Choroid plexus epithelial cell (primary cell): ENCODE results near the gene HMGN3.

Experiments
- DNase-seq: peaks from one replicate; pipeline ENCODE4 v3.0.0-alpha.2; 2010; ENCODE audit warnings: low read depth
- H3K4me3 ChIP-seq: 2 replicates; pipeline ENCODE4 v1.5.1; 2011; ENCODE audit warnings: low read depth, mild to moderate bottlenecking, control low read depth, low read length, moderate library complexity
- TF ChIP-seq, protein P1 (sequence below): conservative IDR thresholded peaks from 2 replicates; pipeline ENCODE4 v1.5.1; 2011; ENCODE audit warnings: low read depth, mild to moderate bottlenecking, control low read depth, inconsistent platforms, low read length, moderate library complexity

Gene HMGN3

DNA sequence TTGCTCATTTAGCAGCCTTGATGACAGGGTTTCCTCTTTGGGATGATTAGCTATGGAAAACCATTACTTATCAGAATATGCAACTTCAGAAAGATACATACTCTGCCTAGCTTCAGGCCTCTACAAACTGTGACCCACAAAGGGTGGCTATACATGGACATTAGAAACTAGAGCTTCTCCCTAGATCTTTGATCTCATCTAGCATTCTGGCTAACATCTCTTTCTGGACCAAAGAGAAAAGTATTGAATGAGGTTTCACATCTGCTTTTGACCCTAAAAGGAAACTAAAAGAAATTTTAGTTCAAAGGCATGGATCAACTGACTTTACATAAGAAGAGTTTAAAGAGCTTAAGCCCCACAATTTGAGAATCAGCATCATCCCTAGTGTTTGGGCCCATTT, 12.4 kb upstream of the HMGN3 start:
- TF ChIP-seq, protein P1, sequence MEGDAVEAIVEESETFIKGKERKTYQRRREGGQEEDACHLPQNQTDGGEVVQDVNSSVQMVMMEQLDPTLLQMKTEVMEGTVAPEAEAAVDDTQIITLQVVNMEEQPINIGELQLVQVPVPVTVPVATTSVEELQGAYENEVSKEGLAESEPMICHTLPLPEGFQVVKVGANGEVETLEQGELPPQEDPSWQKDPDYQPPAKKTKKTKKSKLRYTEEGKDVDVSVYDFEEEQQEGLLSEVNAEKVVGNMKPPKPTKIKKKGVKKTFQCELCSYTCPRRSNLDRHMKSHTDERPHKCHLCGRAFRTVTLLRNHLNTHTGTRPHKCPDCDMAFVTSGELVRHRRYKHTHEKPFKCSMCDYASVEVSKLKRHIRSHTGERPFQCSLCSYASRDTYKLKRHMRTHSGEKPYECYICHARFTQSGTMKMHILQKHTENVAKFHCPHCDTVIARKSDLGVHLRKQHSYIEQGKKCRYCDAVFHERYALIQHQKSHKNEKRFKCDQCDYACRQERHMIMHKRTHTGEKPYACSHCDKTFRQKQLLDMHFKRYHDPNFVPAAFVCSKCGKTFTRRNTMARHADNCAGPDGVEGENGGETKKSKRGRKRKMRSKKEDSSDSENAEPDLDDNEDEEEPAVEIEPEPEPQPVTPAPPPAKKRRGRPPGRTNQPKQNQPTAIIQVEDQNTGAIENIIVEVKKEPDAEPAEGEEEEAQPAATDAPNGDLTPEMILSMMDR: no peak
- no peak for DNase-seq
- no peak overlapping the region for H3K4me3 ChIP-seq

DNA sequence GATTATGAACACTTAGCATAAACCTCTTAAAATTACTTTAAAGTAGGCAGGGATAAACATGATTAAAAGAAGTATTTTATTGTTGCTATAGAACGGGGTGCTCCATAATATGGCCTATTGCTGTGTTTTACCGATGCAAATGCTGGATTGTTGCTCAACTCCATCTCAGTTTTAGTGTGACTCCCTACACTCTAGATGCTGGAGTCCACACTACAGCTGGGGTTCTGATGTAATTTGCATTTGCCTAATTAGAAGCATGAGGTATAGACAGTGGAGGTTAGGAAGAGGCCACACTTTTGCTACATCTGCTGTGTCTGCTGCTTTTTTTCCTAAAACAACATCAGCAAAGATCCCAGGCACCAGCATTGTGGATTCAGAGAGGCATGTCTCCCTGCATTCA, 6.7 kb upstream of the HMGN3 start:
- H3K4me3 ChIP-seq: no peak overlapping the region
- no peak for DNase-seq
- TF ChIP-seq, protein P1: no peak

DNA sequence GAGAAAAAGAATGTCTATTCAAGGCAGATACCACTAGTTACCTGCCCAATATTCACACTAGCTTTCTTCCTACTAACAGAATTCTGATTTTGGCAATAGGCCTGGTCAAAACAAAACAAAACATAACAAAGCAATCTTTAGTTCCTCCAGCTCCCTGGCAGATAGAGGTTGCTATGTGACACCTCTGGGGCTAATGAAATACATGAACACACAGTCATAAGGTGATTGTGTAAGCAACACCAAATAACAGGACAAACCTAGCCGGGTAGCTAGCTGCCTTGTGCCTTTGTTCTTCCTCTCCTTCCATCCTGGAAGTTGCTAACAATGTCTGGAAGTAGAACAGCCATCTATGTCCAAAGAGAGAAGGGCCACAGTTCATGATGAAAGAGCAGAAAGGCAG, 6.0 kb upstream of the HMGN3 start:
- no peak overlapping the region for H3K4me3 ChIP-seq
- TF ChIP-seq, protein P1: no peak
- DNase-seq: peak; percentile 56

DNA sequence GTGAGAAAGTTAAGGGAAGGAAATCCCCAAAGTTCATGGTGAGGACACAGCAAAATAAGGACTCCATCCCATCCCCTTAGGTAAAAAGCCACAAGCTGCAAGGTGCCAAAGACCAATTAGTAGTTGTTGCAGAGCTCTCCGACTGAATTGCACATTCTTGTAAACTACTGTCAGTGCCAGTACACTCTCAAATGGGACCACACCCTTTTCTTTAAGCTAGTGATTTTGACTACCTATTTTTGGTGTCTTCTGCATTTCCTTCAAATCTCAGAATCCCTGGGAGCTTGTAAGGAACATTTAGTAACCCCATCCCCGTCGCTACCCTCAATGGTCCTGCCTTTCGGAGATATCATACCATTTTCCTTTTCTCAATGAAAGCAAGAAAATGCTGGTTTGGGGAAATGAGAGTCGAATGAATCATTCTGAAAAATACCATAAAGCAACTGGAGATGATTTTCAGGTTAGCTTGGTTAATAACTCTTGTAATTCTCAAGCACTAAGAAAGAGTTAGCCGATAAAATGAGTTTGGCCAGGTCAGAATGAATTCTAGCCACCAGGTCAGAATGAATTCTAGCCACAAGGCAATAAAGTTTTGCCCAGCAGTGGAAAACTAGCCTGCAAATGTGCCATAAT, 5.2 kb upstream of the HMGN3 start:
- no peak overlapping the region for H3K4me3 ChIP-seq
- TF ChIP-seq, protein P1: no peak
- DNase-seq: no peak

DNA sequence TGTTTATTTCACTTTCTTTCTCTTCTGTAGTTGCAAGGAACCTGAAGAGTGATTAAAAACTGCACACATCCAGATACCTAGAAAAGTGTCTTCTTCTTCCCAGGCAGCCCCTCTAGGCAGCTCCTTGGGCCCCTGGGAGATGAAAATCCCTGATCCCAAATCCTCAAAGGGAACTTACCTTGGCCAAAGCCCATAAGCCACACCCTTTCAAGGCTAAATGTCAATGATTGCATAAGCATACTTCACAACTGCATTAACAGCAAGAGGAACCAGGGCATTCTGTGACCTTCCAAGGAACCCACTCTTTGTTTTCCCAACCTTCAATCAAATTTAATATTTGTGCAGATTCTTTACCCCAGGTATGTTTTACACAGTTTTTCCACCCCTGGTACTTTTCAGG, 4.4 kb upstream of the HMGN3 start:
- no peak for DNase-seq
- no peak overlapping the region for H3K4me3 ChIP-seq
- TF ChIP-seq, protein P1: no peak

DNA sequence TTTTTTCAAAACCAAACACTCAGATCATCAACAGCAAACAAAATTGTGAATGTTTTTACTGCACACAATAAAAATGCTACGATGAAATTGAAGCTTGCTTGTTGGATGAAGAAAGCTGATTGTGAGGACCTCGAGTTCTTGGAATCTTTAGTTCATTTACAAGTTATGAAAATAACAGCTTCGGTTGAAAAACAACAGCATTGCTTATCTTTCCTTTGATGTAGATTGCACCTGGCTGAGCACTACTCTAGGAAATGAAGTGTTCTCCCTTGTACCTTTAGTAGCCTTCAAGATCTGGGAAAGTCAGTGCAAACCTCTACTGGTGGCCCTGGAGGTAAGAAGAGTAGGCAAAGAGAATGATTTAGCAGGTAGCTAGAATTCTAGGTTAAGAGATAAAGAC, 2.2 kb upstream of the HMGN3 start:
- H3K4me3 ChIP-seq: no peak overlapping the region
- DNase-seq: no peak
- TF ChIP-seq, protein P1: no peak

DNA sequence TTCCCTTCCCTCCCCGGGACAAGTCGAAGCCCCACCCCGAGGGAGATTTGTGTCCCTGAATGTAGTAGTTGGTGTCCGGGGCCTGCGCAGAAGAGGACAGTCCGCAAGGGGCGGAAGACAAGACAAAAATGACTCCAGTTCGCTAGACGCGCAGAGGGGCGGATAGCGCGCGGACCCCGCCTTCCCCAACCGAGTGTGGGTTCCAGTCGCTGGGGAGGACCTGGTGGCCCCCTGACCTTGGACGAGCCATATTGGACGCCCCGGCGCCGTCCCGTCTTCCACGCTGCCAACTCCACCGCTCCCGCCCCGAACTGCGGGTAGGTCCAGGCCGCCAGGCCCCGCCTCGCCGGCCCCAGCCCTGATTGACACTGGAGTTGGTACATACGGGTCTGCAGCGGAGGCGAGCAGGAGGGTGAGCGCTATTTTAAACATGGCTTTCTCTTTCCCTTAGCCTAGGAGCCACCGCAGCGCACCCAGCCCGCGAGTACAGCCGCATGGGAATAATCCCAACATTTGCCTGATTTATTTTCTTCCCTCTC, 802 bp downstream of the HMGN3 start:
- peak overlapping the region; percentile 71 for H3K4me3 ChIP-seq
- TF ChIP-seq, protein P1: peak; percentile 53

More for the DNA sequence above, 802 bp downstream of the HMGN3 start:
- peak; percentile 93 for DNase-seq
